RWPE2 (cell line): ENCODE data around the gene PDE4B.
A peak's percentile ranks its signal among the peaks of the same experiment; 100 is the strongest.

Source experiments
- ATAC-seq: fragments of 200-7000 bp; cut with Tn5 transposase; 3 replicates; pipeline ENCODE4 v1.9.1; 2021; ENCODE audit warnings: low read depth
- DNase-seq: peaks from one replicate; pipeline ENCODE4 v3.0.0-alpha.2; 2020; ENCODE audit warnings: low spot score
- H3K27ac ChIP-seq: fragments of 450-650 bp; 2 replicates; pipeline ENCODE4 v1.5.1; 2017; ENCODE audit warnings: mild to moderate bottlenecking; ENCODE audit not compliant: poor library complexity, severe bottlenecking
- H3K27me3 ChIP-seq: fragments of 250-450 bp; sonication (Bioruptor Pico); 2 replicates; pipeline ENCODE4 v1.5.1; 2021; ENCODE audit warnings: mild to moderate bottlenecking, moderate library complexity; ENCODE audit not compliant: insufficient read depth, poor library complexity, severe bottlenecking
- H3K36me3 ChIP-seq: fragments of 250-450 bp; sonication (Bioruptor Pico); 2 replicates; pipeline ENCODE4 v1.5.1; 2020; ENCODE audit warnings: low read depth, mild to moderate bottlenecking, moderate library complexity
- H3K4me1 ChIP-seq: fragments of 250-450 bp; sonication (Bioruptor Pico); 2 replicates; pipeline ENCODE4 v1.5.1; 2021; ENCODE audit warnings: mild to moderate bottlenecking, moderate library complexity; ENCODE audit not compliant: insufficient read depth, poor library complexity, severe bottlenecking
- H3K4me3 ChIP-seq: fragments of 250-450 bp; sonication (Bioruptor Pico); 2 replicates; pipeline ENCODE4 v1.5.1; 2021; ENCODE audit warnings: mild to moderate bottlenecking, moderate library complexity; ENCODE audit not compliant: severe bottlenecking
- H3K9me3 ChIP-seq: fragments of 250-450 bp; sonication (Bioruptor Pico); 2 replicates; pipeline ENCODE4 v1.5.1; 2021; ENCODE audit warnings: mild to moderate bottlenecking, moderate library complexity; ENCODE audit not compliant: severe bottlenecking
- TF ChIP-seq, protein P1 (sequence below): fragments of 450-650 bp; IDR thresholded peaks from one replicate; pipeline ENCODE4 v1.5.1; 2017; ENCODE audit warnings: mild to moderate bottlenecking, moderate library complexity; ENCODE audit not compliant: poor library complexity, severe bottlenecking

PDE4B gene

DNA sequence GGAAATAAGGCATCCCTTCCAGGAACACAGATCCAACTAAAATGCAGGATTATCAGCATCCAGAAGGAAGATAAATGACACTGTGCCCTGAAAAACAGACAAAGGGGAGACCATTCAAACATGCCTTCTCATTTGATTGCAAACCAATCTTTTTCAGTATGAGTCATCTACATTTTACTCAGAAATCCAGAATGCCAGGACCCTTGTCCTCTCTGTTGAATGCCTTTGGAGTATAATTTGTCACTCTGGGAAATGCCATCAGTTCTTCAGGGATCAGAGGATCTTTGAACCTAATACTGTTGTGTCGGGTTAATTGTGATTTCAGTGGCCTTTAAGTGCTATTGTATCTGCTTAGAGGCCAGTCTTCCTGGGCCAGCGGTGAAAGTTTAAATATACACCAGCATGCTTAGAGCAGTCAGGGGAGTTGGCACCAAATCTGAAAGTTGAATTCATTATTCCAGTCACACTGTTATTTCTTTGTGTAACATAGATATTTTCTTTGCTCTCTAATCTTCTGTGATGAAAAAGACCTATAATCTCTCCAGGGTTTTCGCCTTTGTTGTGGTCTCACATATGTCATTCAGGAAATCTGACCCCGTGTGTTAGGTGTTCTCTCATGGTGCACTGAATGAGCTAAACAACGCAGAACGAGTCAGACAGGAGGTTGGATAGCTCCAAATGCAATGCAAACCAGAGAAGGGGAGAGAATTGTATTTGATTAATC is 376.4 kb downstream of the PDE4B start:
- H3K4me3 ChIP-seq, result no peak overlapping the region
- no peaks in the 10 kb centered on the region for H3K9me3 ChIP-seq
- peaks cover 5% of the 10 kb centered on the region for H3K27me3 ChIP-seq
- TF ChIP-seq, protein P1, sequence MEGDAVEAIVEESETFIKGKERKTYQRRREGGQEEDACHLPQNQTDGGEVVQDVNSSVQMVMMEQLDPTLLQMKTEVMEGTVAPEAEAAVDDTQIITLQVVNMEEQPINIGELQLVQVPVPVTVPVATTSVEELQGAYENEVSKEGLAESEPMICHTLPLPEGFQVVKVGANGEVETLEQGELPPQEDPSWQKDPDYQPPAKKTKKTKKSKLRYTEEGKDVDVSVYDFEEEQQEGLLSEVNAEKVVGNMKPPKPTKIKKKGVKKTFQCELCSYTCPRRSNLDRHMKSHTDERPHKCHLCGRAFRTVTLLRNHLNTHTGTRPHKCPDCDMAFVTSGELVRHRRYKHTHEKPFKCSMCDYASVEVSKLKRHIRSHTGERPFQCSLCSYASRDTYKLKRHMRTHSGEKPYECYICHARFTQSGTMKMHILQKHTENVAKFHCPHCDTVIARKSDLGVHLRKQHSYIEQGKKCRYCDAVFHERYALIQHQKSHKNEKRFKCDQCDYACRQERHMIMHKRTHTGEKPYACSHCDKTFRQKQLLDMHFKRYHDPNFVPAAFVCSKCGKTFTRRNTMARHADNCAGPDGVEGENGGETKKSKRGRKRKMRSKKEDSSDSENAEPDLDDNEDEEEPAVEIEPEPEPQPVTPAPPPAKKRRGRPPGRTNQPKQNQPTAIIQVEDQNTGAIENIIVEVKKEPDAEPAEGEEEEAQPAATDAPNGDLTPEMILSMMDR, result no peak
- ATAC-seq, result 0 out of 3 replicates have a peak, but pooled peaks have one; percentile 25
- no peak overlapping the region for H3K27ac ChIP-seq
- DNase-seq, result no peak
- H3K36me3 ChIP-seq, result no peaks in the 10 kb centered on the region
- no peaks in the 10 kb centered on the region for H3K4me1 ChIP-seq

DNA sequence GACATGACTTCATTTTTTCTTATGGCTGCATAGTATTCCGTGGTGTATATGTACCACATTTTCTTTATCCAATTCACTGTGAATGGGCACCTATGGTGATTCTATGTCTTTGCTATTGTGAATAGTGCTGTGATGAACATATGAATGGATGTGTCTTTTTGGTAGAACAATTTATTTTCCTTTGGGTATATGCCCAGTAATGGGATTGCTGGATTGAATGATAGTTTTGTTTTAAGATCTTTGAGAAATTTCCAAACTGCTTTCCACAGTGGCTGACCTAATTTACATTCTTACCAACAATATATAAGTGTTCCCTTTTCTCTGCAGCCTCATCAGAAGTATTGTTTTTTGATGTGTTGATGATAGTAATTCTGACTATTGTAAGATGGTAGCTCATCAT is 379.6 kb downstream of the PDE4B start:
- no peaks in the 10 kb centered on the region for H3K36me3 ChIP-seq
- ATAC-seq (no peak), DNase-seq (no peak)
- H3K27me3 ChIP-seq, result peaks cover 5% of the 10 kb centered on the region
- H3K4me1 ChIP-seq, result no peaks in the 10 kb centered on the region
- no peak overlapping the region for H3K27ac ChIP-seq
- no peak overlapping the region for H3K4me3 ChIP-seq
- H3K9me3 ChIP-seq, result no peaks in the 10 kb centered on the region
- TF ChIP-seq, protein P1, result no peak

- Histone ChIP-seq H3K4me3 (no peak overlapping the region), H3K36me3 (no peaks in the 10 kb centered on the region), H3K27me3 (peaks cover under 1% of the 10 kb centered on the region), H3K4me1 (no peaks in the 10 kb centered on the region), H3K27ac (no peak overlapping the region), H3K9me3 (no peaks in the 10 kb centered on the region)
- ATAC-seq (no peak), DNase-seq (no peak)
- TF ChIP-seq, protein P1, result no peak
Measured at GRCh38 chr1:66175098-66175497, 382.4 kb downstream of the PDE4B start.

DNA sequence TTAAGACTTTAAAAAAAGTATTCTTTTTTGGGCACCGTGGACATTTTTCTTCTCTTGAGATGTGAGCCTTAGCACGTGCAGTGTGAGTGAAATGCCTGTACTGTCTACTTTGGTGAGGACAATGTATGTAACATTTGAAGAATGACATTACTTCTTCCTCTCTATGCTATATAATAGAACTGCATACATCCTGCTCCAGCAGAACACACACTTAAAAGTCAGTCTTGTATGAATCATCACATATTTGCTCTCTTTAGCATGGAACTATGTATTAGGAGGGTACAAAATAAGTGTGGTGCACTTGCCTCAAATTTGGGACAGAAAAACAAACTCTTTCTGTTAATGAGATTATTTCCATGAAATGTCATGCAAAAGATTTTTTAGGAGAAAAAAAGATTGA is 382.9 kb downstream of the PDE4B start:
- H3K27ac ChIP-seq, result no peak overlapping the region

More for the DNA sequence above, 382.9 kb downstream of the PDE4B start:
- no peak for DNase-seq
- no peak for ATAC-seq
- no peaks in the 10 kb centered on the region for H3K9me3 ChIP-seq
- TF ChIP-seq, protein P1, result no peak
- H3K36me3 ChIP-seq, result no peaks in the 10 kb centered on the region
- no peaks in the 10 kb centered on the region for H3K27me3 ChIP-seq
- no peaks in the 10 kb centered on the region for H3K4me1 ChIP-seq
- H3K4me3 ChIP-seq, result no peak overlapping the region
